ENCODE data around the gene LINS1.

LINS1 gene, protein sequence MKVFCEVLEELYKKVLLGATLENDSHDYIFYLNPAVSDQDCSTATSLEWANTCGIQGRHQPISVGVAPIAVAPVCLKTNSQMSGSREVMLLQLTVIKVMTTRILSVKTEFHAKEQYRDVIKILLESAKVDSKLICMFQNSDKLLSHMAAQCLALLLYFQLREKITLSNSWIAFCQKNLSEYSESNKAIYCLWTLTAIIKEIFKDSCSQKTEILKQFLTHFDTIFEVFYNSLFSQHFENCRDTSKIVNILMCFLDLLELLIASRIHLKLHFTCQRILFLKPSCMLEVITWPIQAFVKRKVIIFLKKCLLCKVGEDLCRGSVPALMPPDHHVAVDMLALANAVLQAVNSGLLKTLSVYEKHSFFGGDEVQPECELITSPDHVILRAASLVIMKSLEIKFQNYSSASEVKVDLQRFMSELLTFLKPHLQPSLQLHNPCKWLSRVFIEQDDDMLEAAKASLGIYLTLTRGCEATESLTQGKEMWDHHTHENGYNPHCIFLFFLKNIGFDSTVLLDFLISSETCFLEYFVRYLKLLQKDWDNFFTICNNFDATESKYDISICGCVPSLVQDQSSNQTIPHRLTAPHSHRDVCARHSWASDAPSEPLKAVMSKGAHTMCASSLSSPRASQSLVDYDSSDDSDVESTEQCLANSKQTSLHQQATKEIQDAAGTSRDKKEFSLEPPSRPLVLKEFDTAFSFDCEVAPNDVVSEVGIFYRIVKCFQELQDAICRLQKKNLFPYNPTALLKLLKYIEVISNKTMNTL

DNA sequence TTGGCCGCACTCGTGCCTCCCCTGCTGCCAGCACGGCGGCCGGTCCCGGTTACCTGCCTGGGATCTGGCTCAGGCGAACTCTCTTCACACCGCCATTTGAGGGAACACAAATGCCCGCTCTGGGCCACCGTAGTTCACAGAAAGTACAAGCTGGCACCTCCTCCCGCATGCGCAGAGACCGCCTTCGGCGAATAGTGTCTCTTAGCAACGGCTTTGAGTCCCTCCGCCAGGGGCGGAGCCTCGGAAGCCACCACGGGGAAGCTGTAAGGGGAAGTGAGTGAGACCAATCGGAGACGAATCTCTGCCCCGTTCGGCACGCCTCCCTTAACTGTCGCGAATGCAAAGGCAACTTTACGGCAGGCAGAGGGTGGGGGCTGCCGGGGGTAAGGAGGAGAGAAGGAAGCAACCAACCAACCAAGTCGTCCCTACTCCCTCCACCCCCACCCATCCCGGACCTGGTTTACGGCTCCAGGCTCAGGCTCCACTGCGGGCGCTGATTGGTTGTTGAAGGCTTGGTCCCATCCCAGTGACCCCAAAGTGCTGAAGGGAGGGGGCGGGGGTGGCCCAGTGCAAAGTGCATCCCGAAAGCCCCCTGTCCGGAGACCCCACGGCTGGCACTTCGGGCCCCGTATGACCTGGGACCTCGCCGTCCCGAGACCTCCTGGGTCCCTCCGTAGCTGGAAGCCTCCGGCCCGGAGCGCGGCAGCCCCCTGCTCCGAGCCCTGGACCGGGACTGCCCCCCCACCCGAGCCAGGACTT lies at the start of gene LINS1, which contains the start of gene ASB7:
TSS of gene LINS1 (minus strand) at position 121 of the 759 bp plus-strand sequence. CDS start 21,342 bp downstream, outside the sequence.
TSS of gene ASB7 (plus strand) at position 526 of the 759 bp plus-strand sequence. CDS start 9,628 bp downstream, outside the sequence.
- Histone ChIP-seq H3K27me3 (no peaks in the 10 kb centered on the region), H3K4me3 (peak within 1 kb of the TSS; percentile 71 to 77), H3K9me3 (no peaks in the 10 kb centered on the region), H3K4me1 (peaks cover 0 to 41% (median 28%) of the 10 kb centered on the region in 4 donors), H3K36me3 (peaks cover 0 to 7% (median 0%) of the 10 kb centered on the region in 3 donors), H3K27ac (peak within 1 kb of the TSS; percentile 82 to 87)
- intact Hi-C loops (cut with DNase I; ENCODE audit: low total_unique reads), result loop anchor here (5.0 to 10.0 kb wide), 2 partner anchors 255 to 677 kb away; no protein-coding TSS in a partner anchor
- DNase-seq, result peak; percentile 100
- TF ChIP-seq, protein P1, sequence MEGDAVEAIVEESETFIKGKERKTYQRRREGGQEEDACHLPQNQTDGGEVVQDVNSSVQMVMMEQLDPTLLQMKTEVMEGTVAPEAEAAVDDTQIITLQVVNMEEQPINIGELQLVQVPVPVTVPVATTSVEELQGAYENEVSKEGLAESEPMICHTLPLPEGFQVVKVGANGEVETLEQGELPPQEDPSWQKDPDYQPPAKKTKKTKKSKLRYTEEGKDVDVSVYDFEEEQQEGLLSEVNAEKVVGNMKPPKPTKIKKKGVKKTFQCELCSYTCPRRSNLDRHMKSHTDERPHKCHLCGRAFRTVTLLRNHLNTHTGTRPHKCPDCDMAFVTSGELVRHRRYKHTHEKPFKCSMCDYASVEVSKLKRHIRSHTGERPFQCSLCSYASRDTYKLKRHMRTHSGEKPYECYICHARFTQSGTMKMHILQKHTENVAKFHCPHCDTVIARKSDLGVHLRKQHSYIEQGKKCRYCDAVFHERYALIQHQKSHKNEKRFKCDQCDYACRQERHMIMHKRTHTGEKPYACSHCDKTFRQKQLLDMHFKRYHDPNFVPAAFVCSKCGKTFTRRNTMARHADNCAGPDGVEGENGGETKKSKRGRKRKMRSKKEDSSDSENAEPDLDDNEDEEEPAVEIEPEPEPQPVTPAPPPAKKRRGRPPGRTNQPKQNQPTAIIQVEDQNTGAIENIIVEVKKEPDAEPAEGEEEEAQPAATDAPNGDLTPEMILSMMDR (IDR thresholded peaks at IDR 0.05), result no peak

DNA sequence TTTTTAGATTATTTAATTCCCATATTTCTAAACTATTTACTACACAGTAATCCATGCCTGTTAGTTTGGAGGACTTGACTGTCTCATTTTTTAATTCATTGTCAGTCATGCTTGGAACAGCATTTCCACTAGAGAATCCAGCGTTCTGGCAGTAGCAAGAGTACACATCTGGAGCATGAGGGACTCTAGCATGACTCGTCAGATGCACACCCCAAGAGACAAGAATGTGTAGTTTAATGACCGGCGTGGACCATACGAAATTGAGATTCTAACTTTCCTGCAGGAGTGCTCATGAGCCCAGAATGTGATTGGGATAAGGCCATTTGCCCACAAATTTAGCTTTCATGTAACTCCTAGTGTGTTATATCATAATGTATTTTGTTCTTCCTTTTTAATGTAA lies 49.3 kb upstream of the LINS1 start:
- intact Hi-C loops (cut with DNase I; ENCODE audit: low total_unique reads), result no loop called here
- Histone ChIP-seq H3K27ac (no peak overlapping the region), H3K4me3 (no peak overlapping the region), H3K27me3 (no peaks in the 10 kb centered on the region), H3K9me3 (no peaks in the 10 kb centered on the region), H3K4me1 (no peaks in the 10 kb centered on the region), H3K36me3 (peaks cover 0 to 8% (median 8%) of the 10 kb centered on the region in 3 donors)
- TF ChIP-seq, protein P1 (IDR thresholded peaks at IDR 0.05), result no peak
- DNase-seq, result no peak

DNA sequence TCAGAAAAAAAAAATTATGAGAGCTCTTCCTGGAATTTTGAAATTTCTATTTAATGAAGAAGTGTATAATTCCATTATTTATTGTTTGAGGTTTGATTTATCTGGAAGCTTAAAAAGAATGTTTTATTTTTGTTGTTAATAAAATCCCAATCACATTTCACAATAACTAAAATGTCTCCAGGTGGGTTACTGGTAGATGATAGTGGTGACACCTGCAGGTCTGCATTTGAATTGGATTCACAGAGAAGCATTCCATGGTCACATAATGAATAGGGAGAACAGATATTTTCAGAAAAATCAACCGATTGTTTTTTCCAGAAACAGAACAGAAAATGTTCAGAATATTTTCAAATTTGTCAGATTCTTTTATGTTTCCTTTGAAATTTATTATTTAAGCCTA lies 48.7 kb upstream of the LINS1 start:
- Histone ChIP-seq H3K27me3 (no peaks in the 10 kb centered on the region), H3K4me3 (no peak overlapping the region), H3K27ac (no peak overlapping the region), H3K9me3 (no peaks in the 10 kb centered on the region), H3K36me3 (peaks cover 0 to 8% (median 8%) of the 10 kb centered on the region in 3 donors), H3K4me1 (no peaks in the 10 kb centered on the region)
- intact Hi-C loops (cut with DNase I; ENCODE audit: low total_unique reads), result no loop called here
- TF ChIP-seq, protein P1 (IDR thresholded peaks at IDR 0.05), result no peak
- no peak for DNase-seq

DNA sequence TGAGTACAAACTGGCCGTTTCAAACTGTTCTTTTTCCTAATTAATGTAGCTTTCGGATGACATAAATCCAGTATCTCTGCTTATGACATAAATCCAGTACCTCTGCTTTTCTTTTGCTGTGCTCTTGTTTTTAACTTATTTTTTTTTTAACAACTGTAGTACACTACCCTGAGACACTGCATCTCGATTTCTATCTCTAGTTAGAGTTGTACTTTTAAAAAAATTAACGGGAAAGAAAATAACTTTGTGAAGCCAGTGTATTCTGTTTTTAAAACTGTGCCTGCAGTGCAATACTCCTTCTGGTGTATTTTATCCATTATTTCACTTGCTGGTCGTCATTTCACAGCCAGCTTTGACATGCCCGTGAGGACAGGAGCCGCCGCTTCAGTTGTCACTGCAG lies 47.0 kb upstream of the LINS1 start:
- Histone ChIP-seq H3K27ac (no peak overlapping the region), H3K9me3 (no peaks in the 10 kb centered on the region), H3K36me3 (peaks cover 0 to 8% (median 8%) of the 10 kb centered on the region in 3 donors), H3K27me3 (no peaks in the 10 kb centered on the region), H3K4me1 (no peaks in the 10 kb centered on the region), H3K4me3 (no peak overlapping the region)
- intact Hi-C loops (cut with DNase I; ENCODE audit: low total_unique reads), result no loop called here
- no peak for DNase-seq
- TF ChIP-seq, protein P1 (IDR thresholded peaks at IDR 0.05), result no peak

DNA sequence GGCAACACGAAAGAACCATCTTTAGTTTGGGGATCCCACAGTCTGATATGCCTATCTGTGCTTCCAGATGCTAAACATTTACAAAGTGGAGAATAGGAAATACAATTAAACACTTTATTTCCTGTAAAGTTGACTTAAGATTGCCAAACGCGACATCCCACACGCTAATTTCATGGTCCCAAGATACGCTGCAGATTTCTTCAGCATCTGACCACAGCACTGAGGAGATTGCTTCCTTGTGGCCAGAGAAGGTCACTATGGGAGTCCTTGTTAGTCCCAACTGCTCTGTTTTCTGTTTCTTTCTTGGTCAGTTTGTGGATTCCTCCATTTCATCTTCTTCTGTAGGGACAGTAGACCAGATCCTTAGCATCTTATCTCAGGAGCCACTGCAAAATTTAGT lies 43.7 kb upstream of the LINS1 start:
- H3K36me3 ChIP-seq, result peaks cover 0 to 8% (median 8%) of the 10 kb centered on the region in 3 donors
- TF ChIP-seq, protein P1 (IDR thresholded peaks at IDR 0.05), result no peak
- H3K27me3 ChIP-seq, result no peaks in the 10 kb centered on the region
- no peaks in the 10 kb centered on the region for H3K4me1 ChIP-seq
- no peak overlapping the region for H3K27ac ChIP-seq
- DNase-seq, result no peak
- no peaks in the 10 kb centered on the region for H3K9me3 ChIP-seq
- no peak overlapping the region for H3K4me3 ChIP-seq
- intact Hi-C loops (cut with DNase I; ENCODE audit: low total_unique reads), result no loop called here
